ENCODE data around the gene PDE4D. TPM values are rescaled to one million over a fixed set of nuclear protein-coding genes. Genes with fewer than 3 reads are reported as not detected.

The PDE4D gene
- total RNA-seq, 2 experiments from 2014 or later: 164 to 175 TPM

- Histone ChIP-seq H3K27me3 (ENCODE audit: control insufficient read depth in 1 of 2, insufficient read depth in 2 of 2, low read length in 2 of 2) (no peaks in the 10 kb centered on the region), H3K9me3 (ENCODE audit: control insufficient read depth in 1 of 2, insufficient read depth in 1 of 2, low read length in 2 of 2) (no peaks in the 10 kb centered on the region), H3K4me1 (ENCODE audit: insufficient read depth, low read length) (no peaks in the 10 kb centered on the region), H3K27ac (ENCODE audit: low read depth in 1 of 2, low read length in 2 of 2) (no peak overlapping the region), H3K36me3 (ENCODE audit: insufficient read depth, low read length) (no peaks in the 10 kb centered on the region), H3K4me3 (ENCODE audit: low read length) (no peak overlapping the region)
- ATAC-seq (ENCODE audit: poor library complexity) (no peak), DNase-seq (no peak)
- Mint-ChIP-seq H3K4me3 (no peak overlapping the region), H3K36me3 (ENCODE audit: low read depth) (no peaks in the 10 kb centered on the region), H3K27ac (no peak overlapping the region), H3K9me3 (no peaks in the 10 kb centered on the region), H3K27me3 (no peaks in the 10 kb centered on the region), H3K4me1 (ENCODE audit: low read depth) (no peaks in the 10 kb centered on the region)
- intact Hi-C loops (cut with DNase I, micrococcal nuclease): no loop called here
- ChIA-PET CTCF (no interaction called here), POLR2A (no interaction called here)
- TF ChIP-seq, protein P1, sequence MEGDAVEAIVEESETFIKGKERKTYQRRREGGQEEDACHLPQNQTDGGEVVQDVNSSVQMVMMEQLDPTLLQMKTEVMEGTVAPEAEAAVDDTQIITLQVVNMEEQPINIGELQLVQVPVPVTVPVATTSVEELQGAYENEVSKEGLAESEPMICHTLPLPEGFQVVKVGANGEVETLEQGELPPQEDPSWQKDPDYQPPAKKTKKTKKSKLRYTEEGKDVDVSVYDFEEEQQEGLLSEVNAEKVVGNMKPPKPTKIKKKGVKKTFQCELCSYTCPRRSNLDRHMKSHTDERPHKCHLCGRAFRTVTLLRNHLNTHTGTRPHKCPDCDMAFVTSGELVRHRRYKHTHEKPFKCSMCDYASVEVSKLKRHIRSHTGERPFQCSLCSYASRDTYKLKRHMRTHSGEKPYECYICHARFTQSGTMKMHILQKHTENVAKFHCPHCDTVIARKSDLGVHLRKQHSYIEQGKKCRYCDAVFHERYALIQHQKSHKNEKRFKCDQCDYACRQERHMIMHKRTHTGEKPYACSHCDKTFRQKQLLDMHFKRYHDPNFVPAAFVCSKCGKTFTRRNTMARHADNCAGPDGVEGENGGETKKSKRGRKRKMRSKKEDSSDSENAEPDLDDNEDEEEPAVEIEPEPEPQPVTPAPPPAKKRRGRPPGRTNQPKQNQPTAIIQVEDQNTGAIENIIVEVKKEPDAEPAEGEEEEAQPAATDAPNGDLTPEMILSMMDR (IDR thresholded peaks at IDR 0.05): no peak
These were observed 207.7 kb downstream of the PDE4D start for GRCh38 chr5:59685793-59686192.

GRCh38 chr5:59685191-59685530 is 208.4 kb downstream of the PDE4D start:
- ATAC-seq (ENCODE audit: poor library complexity): no peak
- intact Hi-C loops (cut with DNase I, micrococcal nuclease): no loop called here
- Histone ChIP-seq H3K4me3 (ENCODE audit: low read length) (no peak overlapping the region), H3K36me3 (ENCODE audit: insufficient read depth, low read length) (no peaks in the 10 kb centered on the region), H3K27ac (ENCODE audit: low read depth in 1 of 2, low read length in 2 of 2) (no peak overlapping the region), H3K4me1 (ENCODE audit: insufficient read depth, low read length) (no peaks in the 10 kb centered on the region), H3K27me3 (ENCODE audit: control insufficient read depth in 1 of 2, insufficient read depth in 2 of 2, low read length in 2 of 2) (no peaks in the 10 kb centered on the region), H3K9me3 (ENCODE audit: control insufficient read depth in 1 of 2, insufficient read depth in 1 of 2, low read length in 2 of 2) (no peaks in the 10 kb centered on the region)
- H3K4me1 Mint-ChIP-seq (ENCODE audit: low read depth): no peaks in the 10 kb centered on the region
- no peak for DNase-seq
- H3K4me3 Mint-ChIP-seq: no peak overlapping the region
- no peaks in the 10 kb centered on the region for H3K27me3 Mint-ChIP-seq
- H3K27ac Mint-ChIP-seq: no peak overlapping the region
- no peaks in the 10 kb centered on the region for H3K9me3 Mint-ChIP-seq
- ChIA-PET CTCF (no interaction called here), POLR2A (no interaction called here)
- H3K36me3 Mint-ChIP-seq (ENCODE audit: low read depth): no peaks in the 10 kb centered on the region
- TF ChIP-seq, protein P1 (IDR thresholded peaks at IDR 0.05): no peak

GRCh38 chr5:59684388-59685190 is 208.9 kb downstream of the PDE4D start:
- Mint-ChIP-seq H3K9me3 (no peaks in the 10 kb centered on the region), H3K4me3 (no peak overlapping the region), H3K27me3 (no peaks in the 10 kb centered on the region), H3K27ac (no peak overlapping the region), H3K36me3 (ENCODE audit: low read depth) (no peaks in the 10 kb centered on the region), H3K4me1 (ENCODE audit: low read depth) (no peaks in the 10 kb centered on the region)
- intact Hi-C loops (cut with DNase I, micrococcal nuclease): no loop called here
- Histone ChIP-seq H3K4me1 (ENCODE audit: insufficient read depth, low read length) (no peaks in the 10 kb centered on the region), H3K27ac (ENCODE audit: low read depth in 1 of 2, low read length in 2 of 2) (no peak overlapping the region), H3K27me3 (ENCODE audit: control insufficient read depth in 1 of 2, insufficient read depth in 2 of 2, low read length in 2 of 2) (no peaks in the 10 kb centered on the region), H3K36me3 (ENCODE audit: insufficient read depth, low read length) (no peaks in the 10 kb centered on the region), H3K9me3 (ENCODE audit: control insufficient read depth in 1 of 2, insufficient read depth in 1 of 2, low read length in 2 of 2) (no peaks in the 10 kb centered on the region), H3K4me3 (ENCODE audit: low read length) (no peak overlapping the region)
- ChIA-PET POLR2A (no interaction called here), CTCF (no interaction called here)
- TF ChIP-seq, protein P1 (IDR thresholded peaks at IDR 0.05): no peak
- ATAC-seq (ENCODE audit: poor library complexity) (no peak), DNase-seq (no peak)
